ENCODE measurements around the gene NHLRC1. TPM values are rescaled to one million over a fixed set of nuclear protein-coding genes. Genes with fewer than 3 reads are reported as not detected.

Gene NHLRC1
- total and polyA plus RNA-seq, 9 of the 15 experiments (the other 6 are each of a cell fraction or from before 2014, with no cell fraction given), result not detected

- TF ChIP-seq ZNF57 (CRISPR knock-in tag; IDR thresholded peaks at IDR 0.05) (no peak), FOXP4 (CRISPR knock-in tag; IDR thresholded peaks at IDR 0.05; ENCODE audit: borderline replicate concordance) (no peak), SAP30 (IDR thresholded peaks at IDR 0.05; ENCODE audit: borderline replicate concordance, insufficient read depth, low read depth, low read length, poor library complexity, severe bottlenecking) (peak; percentile 87), ELF4 (CRISPR knock-in tag; IDR thresholded peaks at IDR 0.05) (0 out of 2 replicates have a peak, but pooled peaks have one; percentile 8), ZNF699 (CRISPR knock-in tag; IDR thresholded peaks at IDR 0.05; ENCODE audit: insufficient replicate concordance) (no peak), CHD1 (IDR thresholded peaks at IDR 0.05; ENCODE audit: low read length) (peak; percentile 46), BHLHE40 (IDR thresholded peaks at IDR 0.05; ENCODE audit: low read length) (peak; percentile 24; the same call in 1 of the 2 replicates), ZNF24 (IDR thresholded peaks at IDR 0.05) (no peak), ZEB2 (IDR thresholded peaks at IDR 0.05) (peak; percentile 34; the same call in 1 of the 2 replicates), POLR2AphosphoS2 (IDR thresholded peaks at IDR 0.05; ENCODE audit: low read length) (no peak), TCF3 (CRISPR knock-in tag; IDR thresholded peaks at IDR 0.05) (no peak), RCOR1 (IDR thresholded peaks at IDR 0.05; ENCODE audit: borderline replicate concordance in 1 of 2, low read depth in 2 of 2, low read length in 2 of 2) (no peak), SMARCC2 (IDR thresholded peaks at IDR 0.05; ENCODE audit: low read depth) (peak; percentile 61; the same call in 1 of the 2 replicates), GATAD2A (IDR thresholded peaks at IDR 0.05) (no peak), CC2D1A (IDR thresholded peaks at IDR 0.05) (0 out of 2 replicates have a peak, but pooled peaks have one; percentile 19), SMAD1 (IDR thresholded peaks at IDR 0.05; ENCODE audit: low read depth, low read length, partially characterized antibody) (peak; percentile 70), NCOR1 (IDR thresholded peaks at IDR 0.05) (no peak), ATF1 (CRISPR knock-in tag; IDR thresholded peaks at IDR 0.05) (no peak), ATF1 (tag; IDR thresholded peaks at IDR 0.05) (peak; percentile 84), GABPA (tag; conservative IDR thresholded peaks at IDR 0.05; ENCODE audit: low read depth) (no peak), SMAD2 (IDR thresholded peaks at IDR 0.05; ENCODE audit: low read depth, low read length) (no peak), CEBPB (tag; IDR thresholded peaks at IDR 0.05) (no peak), DACH1 (IDR thresholded peaks at IDR 0.05; ENCODE audit: partially characterized antibody) (peak; percentile 82), PRPF4 (IDR thresholded peaks at IDR 0.05; ENCODE audit: insufficient read depth, low read depth, low read length, poor library complexity, severe bottlenecking) (no peak), ZNF518B (CRISPR knock-in tag; IDR thresholded peaks at IDR 0.05) (no peak), ZNF589 (CRISPR knock-in tag; IDR thresholded peaks at IDR 0.05; ENCODE audit: low read depth) (no peak)
These were observed 32.2 kb upstream of the NHLRC1 start, which contains the start of gene TPMT (continued) for GRCh38 chr6:18154507-18155149.

All from K562 (cell line).